HCT116 (cell line): ENCODE measurements around the gene CISD3.

Source experiments
- CTCF ChIP-seq, 3 experiments: fragments of 200-600 bp in 1 of 3; sonication (generic) in 1 of 3; IDR thresholded peaks in 2 of 3; conservative IDR thresholded peaks in 1 of 3; 2 replicates each; pipeline ENCODE4 v1.5.1; 2012 to 2017; ENCODE audit warnings: low read depth in 2 of 3, low read length in 2 of 3, antibody characterized with exemption in 1 of 3, borderline replicate concordance in 1 of 3, control low read depth in 1 of 3, mild to moderate bottlenecking in 1 of 3, mixed read lengths in 1 of 3, mixed run types in 1 of 3, moderate library complexity in 1 of 3; ENCODE audit not compliant: insufficient read depth in 1 of 3
- EZH2 ChIP-seq: fragments of 200-600 bp; sonication (generic); IDR thresholded peaks from 2 replicates; pipeline ENCODE4 v1.6.1; 2017; ENCODE audit warnings: antibody characterized with exemption, mixed run types
- POLR2A ChIP-seq: IDR thresholded peaks from 2 replicates; pipeline ENCODE4 v1.7.0; 2011; ENCODE audit warnings: borderline replicate concordance; ENCODE audit not compliant: insufficient read depth, insufficient read length; ENCODE audit errors: extremely low read depth
- POLR2AphosphoS5 ChIP-seq: IDR thresholded peaks from 2 replicates; pipeline ENCODE4 v1.6.1; 2011; ENCODE audit warnings: mild to moderate bottlenecking, low read depth, low read length, moderate library complexity
- TCF7L2 ChIP-seq: IDR thresholded peaks from 2 replicates; pipeline ENCODE4 v1.7.0; 2011; ENCODE audit warnings: borderline replicate concordance, inconsistent platforms; ENCODE audit not compliant: insufficient read depth, insufficient read length; ENCODE audit errors: extremely low read depth

GRCh38 chr17:38693700-38694329 is 36.3 kb upstream of the CISD3 start:
- TF ChIP-seq CTCF (IDR thresholded peaks at IDR 0.05 in 2 of 3, conservative IDR thresholded peaks at IDR 0.05 in 1 of 3; ENCODE audit: borderline replicate concordance in 1 of 3, insufficient read depth in 1 of 3, low read depth in 2 of 3, low read length in 2 of 3) (no peak), POLR2A (no peak), TCF7L2 (no peak), EZH2 (no peak), POLR2AphosphoS5 (no peak)
